Endothelial cell of umbilical vein (primary cell): Measurements from ENCODE around the gene TAF9. TPM values are rescaled to one million over a fixed set of nuclear protein-coding genes. Genes with fewer than 3 reads are reported as not detected.

Experiments
- BruUV-seq: library from RNA; stranded (reverse); fragments of 400-500 nt; replicated peaks from 2 replicates; lab custom pipeline; 2021; lab: Mats Ljungman, UMichigan
- CTCF ChIA-PET: fragments of 300-600, 350-600 bp; sonication (Branson Sonifier 250); formaldehyde crosslinking; loops from one replicate; lab custom pipeline; 2021; ENCODE audit warnings: antibody characterized with exemption, inconsistent platforms; lab: Charles Lee
- POLR2A ChIA-PET: fragments of 300-600, 350-600 bp; sonication (Branson Sonifier 250); formaldehyde crosslinking; loops from one replicate; lab custom pipeline; 2021; ENCODE audit warnings: antibody characterized with exemption, inconsistent platforms; lab: Charles Lee
- DNase-seq: peaks from one replicate; pipeline ENCODE4 v3.0.0-alpha.2; 2011; ENCODE audit warnings: low read depth, low spot score
- FAIRE-seq: peaks from 2 replicates; lab custom pipeline; 2011; peaks lifted over from hg19 to GRCh38; lab: Jason Lieb, UNC
- H2AFZ ChIP-seq: 2 replicates; pipeline ENCODE4 v1.6.0; 2012; ENCODE audit warnings: low read depth, low read length, control low read depth, inconsistent platforms
- H3K27ac ChIP-seq: 2 replicates; pipeline ENCODE4 v1.5.1; 2011; ENCODE audit warnings: low read depth, mild to moderate bottlenecking, control low read depth, low read length, moderate library complexity; ENCODE audit not compliant: insufficient read depth
- H3K27me3 ChIP-seq, 2 experiments: 2 replicates each; pipeline versions ENCODE4 v1.6.0 to v1.6.1; 2011; ENCODE audit warnings: low read length in 2 of 2, mixed read lengths in 1 of 2; ENCODE audit not compliant: control insufficient read depth in 2 of 2, insufficient read depth in 2 of 2
- H3K36me3 ChIP-seq, 2 experiments: 2 replicates in 1 of 2; 3 replicates in 1 of 2; pipeline ENCODE4 v1.5.1; 2011; ENCODE audit warnings: low read length in 2 of 2, mild to moderate bottlenecking in 1 of 2, moderate library complexity in 1 of 2; ENCODE audit not compliant: control insufficient read depth in 2 of 2, insufficient read depth in 2 of 2; ENCODE audit errors: extremely low read depth in 1 of 2
- H3K4me1 ChIP-seq: 3 replicates; pipeline ENCODE4 v1.5.1; 2011; ENCODE audit warnings: mild to moderate bottlenecking, low read length; ENCODE audit not compliant: control insufficient read depth, insufficient read depth; ENCODE audit errors: extremely low read depth
- H3K4me2 ChIP-seq: 2 replicates; pipeline ENCODE4 v1.6.1; 2011; ENCODE audit warnings: low read length, control low read depth, mixed read lengths; ENCODE audit not compliant: insufficient read depth
- H3K4me3 ChIP-seq, 3 experiments: fragments of 200-600 bp in 1 of 3; sonication (generic), shearing (Covaris generic) in 1 of 3; replicated peaks in 1 of 3; 2 replicates each; pipeline ENCODE4 v1.5.1; 2011 to 2016; ENCODE audit warnings: control low read depth in 3 of 3, low read length in 3 of 3, mild to moderate bottlenecking in 2 of 3, inconsistent platforms in 1 of 3, low read depth in 1 of 3, moderate library complexity in 1 of 3; ENCODE audit not compliant: insufficient read depth in 1 of 3
- H3K79me2 ChIP-seq: 2 replicates; pipeline ENCODE4 v1.6.0; 2012; ENCODE audit warnings: low read length, inconsistent platforms; ENCODE audit not compliant: control insufficient read depth, insufficient read depth
- H3K9ac ChIP-seq: replicated peaks from 2 replicates; pipeline ENCODE3; 2011; ENCODE audit warnings: low read length, control low read depth; ENCODE audit not compliant: insufficient read depth; ENCODE audit errors: extremely low read depth
- H3K9me1 ChIP-seq: replicated peaks from 3 replicates; pipeline ENCODE4 v1.6.0; 2011; ENCODE audit warnings: mild to moderate bottlenecking, low read length; ENCODE audit not compliant: control insufficient read depth, insufficient read depth; ENCODE audit errors: extremely low read depth
- H3K9me3 ChIP-seq: replicated peaks from 2 replicates; pipeline ENCODE4 v1.5.1; 2012; ENCODE audit warnings: low read length, inconsistent platforms; ENCODE audit not compliant: control insufficient read depth, insufficient read depth
- H4K20me1 ChIP-seq: replicated peaks from 2 replicates; pipeline ENCODE3; 2011; ENCODE audit warnings: mild to moderate bottlenecking, low read length; ENCODE audit not compliant: control insufficient read depth, insufficient read depth; ENCODE audit errors: extremely low read depth
- CTCF ChIP-seq, 2 donors: IDR thresholded peaks; 1 replicate in 1 of 2; 2 replicates in 1 of 2; pipeline ENCODE4 v1.5.1; 2011; ENCODE audit warnings: low read length in 2 of 2, mild to moderate bottlenecking in 2 of 2, moderate library complexity in 2 of 2, control low read depth in 1 of 2, inconsistent platforms in 1 of 2, low read depth in 1 of 2; ENCODE audit not compliant: insufficient read depth in 1 of 2; ENCODE audit errors: extremely low read depth in 1 of 2
- EZH2 ChIP-seq: IDR thresholded peaks from 2 replicates; pipeline ENCODE4 v1.6.1; 2012; ENCODE audit warnings: borderline replicate concordance, low read depth, mild to moderate bottlenecking, moderate library complexity, low read length, inconsistent platforms; ENCODE audit not compliant: severe bottlenecking
- FOS ChIP-seq: IDR thresholded peaks from 2 replicates; pipeline ENCODE4 v1.6.1; 2011; ENCODE audit warnings: mild to moderate bottlenecking, low read length, moderate library complexity, borderline replicate concordance; ENCODE audit not compliant: insufficient read depth
- GATA2 ChIP-seq: IDR thresholded peaks from 2 replicates; pipeline ENCODE4 v1.7.0; 2011; ENCODE audit warnings: low read depth, mild to moderate bottlenecking, moderate library complexity, mixed read lengths, low read length; ENCODE audit not compliant: insufficient read length, insufficient read depth
- JUN ChIP-seq: IDR thresholded peaks from 2 replicates; pipeline ENCODE4 v1.6.1; 2011; ENCODE audit warnings: borderline replicate concordance, low read depth; ENCODE audit not compliant: insufficient read length, insufficient read depth
- MYC ChIP-seq: IDR thresholded peaks from one replicate; pipeline ENCODE4 v1.6.1; 2011; ENCODE audit warnings: mild to moderate bottlenecking, low read depth, low read length
- POLR2A ChIP-seq: IDR thresholded peaks from 2 replicates; pipeline ENCODE4 v1.6.1; 2012; ENCODE audit warnings: low read depth, mild to moderate bottlenecking, control low read depth, low read length
- POLR2AphosphoS5 ChIP-seq: IDR thresholded peaks from 2 replicates; pipeline ENCODE4 v1.6.1; 2012; ENCODE audit warnings: low read depth, mild to moderate bottlenecking, control low read depth, low read length, moderate library complexity; ENCODE audit not compliant: insufficient read depth
- dilution Hi-C: fragments of 300-500 bp; cut with MboI; formaldehyde crosslinking; loops from one replicate; pipeline ENCODE4 v1.15.0; 2019; ENCODE audit warnings: low sequenced_read_pairs; ENCODE audit not compliant: extremely low pct_ligation_motif_present
- intact Hi-C: fragments of 100-400 bp; cut with micrococcal nuclease; formaldehyde crosslinking; loops from one replicate; pipeline ENCODE4 v1.10.0; 2022
- polyA plus RNA-seq, 4 experiments: library from polyadenylated mRNA; depleted of rRNA in 3 of 4; stranded (reverse) in 3 of 4; unstranded in 1 of 4; fragments of >200 nt; gene quantifications; 2 replicates each; pipeline versions ENCODE4 v1.2.1 to v1.2.3, GENCODE V29; 2011 to 2012; ENCODE audit warnings: missing spikeins in 1 of 4
- total RNA-seq: library from RNA; stranded (reverse); gene quantifications from 2 replicates; pipeline ENCODE4 v1.2.3, GENCODE V29; 2021
- TF ChIP-seq, protein P1 (sequence below): IDR thresholded peaks from 2 replicates; pipeline ENCODE4 v1.6.1; 2011; ENCODE audit not compliant: insufficient read depth, insufficient read length

TAF9 gene
- total and polyA plus RNA-seq, 2 donors (not counting 3 experiments of a cell fraction or from before 2014, with no cell fraction given) = 67.8 to 84.8 TPM

- Histone ChIP-seq H3K4me2 (no peak overlapping the region), H3K27ac (no peak overlapping the region), H3K9me1 (no peaks in the 10 kb centered on the region), H3K36me3 (no peaks in the 10 kb centered on the region), H3K27me3 (no peaks in the 10 kb centered on the region), H3K9ac (no peak overlapping the region), H3K79me2 (no peaks in the 10 kb centered on the region), H3K9me3 (no peaks in the 10 kb centered on the region), H2AFZ (no peak overlapping the region), H4K20me1 (no peaks in the 10 kb centered on the region), H3K4me3 (no peak overlapping the region), H3K4me1 (no peaks in the 10 kb centered on the region)
- DNase-seq (no peak), FAIRE-seq (no peak)
- no peak for TF ChIP-seq MYC
- TF ChIP-seq CTCF (IDR thresholded peaks at IDR 0.05; ENCODE audit: extremely low read depth in 1 of 2, insufficient read depth in 1 of 2, low read depth in 1 of 2, low read length in 2 of 2) = no peak
- TF ChIP-seq EZH2 = no peak
- TF ChIP-seq POLR2AphosphoS5 = no peak
- TF ChIP-seq POLR2A = no peak
- no peak for TF ChIP-seq GATA2
- TF ChIP-seq FOS = no peak
- TF ChIP-seq, protein P1, sequence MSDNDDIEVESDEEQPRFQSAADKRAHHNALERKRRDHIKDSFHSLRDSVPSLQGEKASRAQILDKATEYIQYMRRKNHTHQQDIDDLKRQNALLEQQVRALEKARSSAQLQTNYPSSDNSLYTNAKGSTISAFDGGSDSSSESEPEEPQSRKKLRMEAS = no peak
- no peak for TF ChIP-seq JUN
- intact Hi-C loops = no loop called here
- ChIA-PET POLR2A (interaction anchor here (0.5 kb wide), 1 partner anchor 8 kb away, joined by 4 read pairs; no protein-coding TSS in a partner anchor), CTCF (no interaction called here)
- dilution Hi-C loops = no loop called here
- BruUV-seq = no TSS peak
Observed at GRCh38 chr5:69341520-69342161, 27.7 kb downstream of the TAF9 start.
